Measurements from ENCODE around the gene MVD. TPM values are rescaled to one million over a fixed set of nuclear protein-coding genes. Genes with fewer than 3 reads are reported as not detected.

Gene MVD
- total RNA-seq, 6 experiments from 2014 or later = 10.2 to 57.1 (median 15.2) TPM

DNA sequence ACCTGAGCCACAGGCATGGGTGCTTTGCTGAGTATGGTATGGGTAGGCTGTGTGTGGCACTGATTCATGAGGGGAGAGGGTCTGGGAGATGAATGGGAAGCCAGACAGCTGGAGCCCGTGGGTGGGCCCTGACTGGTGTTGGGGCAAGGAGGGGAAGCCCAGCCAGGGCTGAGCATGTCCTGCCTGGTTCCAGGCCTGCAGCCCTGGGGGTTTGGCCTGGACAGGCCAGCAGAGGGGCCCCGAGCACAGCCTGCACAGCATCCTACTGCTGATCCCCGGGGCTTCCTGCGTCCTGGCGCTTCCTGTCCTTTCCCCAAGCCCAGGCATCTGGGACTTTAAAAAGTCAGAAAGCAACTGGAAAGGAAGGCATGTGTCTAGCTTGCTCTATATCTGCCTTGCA, 4.6 kb upstream of the MVD start:
- Histone ChIP-seq H3K9me3 (no peaks in the 10 kb centered on the region), H3K4me3 (no peak overlapping the region), H3K4me1 (peaks cover 0 to 18% (median 8%) of the 10 kb centered on the region in 4 donors), H3K36me3 (no peaks in the 10 kb centered on the region), H3K27me3 (no peaks in the 10 kb centered on the region), H3K27ac (no peak overlapping the region)
- peak in 1 of 3 donors; percentile 42 for DNase-seq
- intact Hi-C loops (cut with DNase I) = no loop called here
- no peak for TF ChIP-seq POLR2A (IDR thresholded peaks at IDR 0.05)
- TF ChIP-seq, protein P1, sequence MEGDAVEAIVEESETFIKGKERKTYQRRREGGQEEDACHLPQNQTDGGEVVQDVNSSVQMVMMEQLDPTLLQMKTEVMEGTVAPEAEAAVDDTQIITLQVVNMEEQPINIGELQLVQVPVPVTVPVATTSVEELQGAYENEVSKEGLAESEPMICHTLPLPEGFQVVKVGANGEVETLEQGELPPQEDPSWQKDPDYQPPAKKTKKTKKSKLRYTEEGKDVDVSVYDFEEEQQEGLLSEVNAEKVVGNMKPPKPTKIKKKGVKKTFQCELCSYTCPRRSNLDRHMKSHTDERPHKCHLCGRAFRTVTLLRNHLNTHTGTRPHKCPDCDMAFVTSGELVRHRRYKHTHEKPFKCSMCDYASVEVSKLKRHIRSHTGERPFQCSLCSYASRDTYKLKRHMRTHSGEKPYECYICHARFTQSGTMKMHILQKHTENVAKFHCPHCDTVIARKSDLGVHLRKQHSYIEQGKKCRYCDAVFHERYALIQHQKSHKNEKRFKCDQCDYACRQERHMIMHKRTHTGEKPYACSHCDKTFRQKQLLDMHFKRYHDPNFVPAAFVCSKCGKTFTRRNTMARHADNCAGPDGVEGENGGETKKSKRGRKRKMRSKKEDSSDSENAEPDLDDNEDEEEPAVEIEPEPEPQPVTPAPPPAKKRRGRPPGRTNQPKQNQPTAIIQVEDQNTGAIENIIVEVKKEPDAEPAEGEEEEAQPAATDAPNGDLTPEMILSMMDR (IDR thresholded peaks at IDR 0.05) = no peak
- 37% methylated on average over 2 of the region's 5 CpGs for WGBS (ENCODE audit: insufficient coverage, low coverage, low lambda C conversion rate, missing lambda C conversion rate)
- no peak for ATAC-seq

DNA sequence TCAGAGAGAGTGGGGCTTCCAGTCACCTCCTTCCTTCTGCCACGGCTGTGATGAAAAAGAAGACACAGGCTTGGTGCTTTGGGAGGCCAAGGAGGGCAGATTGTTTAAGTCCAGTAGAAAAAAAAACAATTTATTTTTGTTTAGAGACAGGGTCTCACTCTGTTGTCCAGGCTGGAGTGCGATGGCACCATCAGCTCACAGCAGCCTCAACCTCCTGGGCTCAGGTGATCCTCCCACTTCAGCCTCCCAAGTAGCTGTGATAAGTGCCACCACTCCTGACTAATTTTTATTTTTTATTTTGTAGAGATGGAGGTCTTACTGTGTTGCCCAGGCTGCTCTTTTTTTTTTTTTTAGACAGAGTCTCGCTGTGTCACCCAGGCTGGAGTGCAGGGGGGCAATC, 2.7 kb upstream of the MVD start:
- Histone ChIP-seq H3K36me3 (no peaks in the 10 kb centered on the region), H3K27me3 (no peaks in the 10 kb centered on the region), H3K4me3 (no peak overlapping the region), H3K4me1 (peaks cover 0 to 26% (median 8%) of the 10 kb centered on the region in 4 donors), H3K27ac (peak overlapping the region in 2 of 3 donors; percentile 66 to 89), H3K9me3 (no peaks in the 10 kb centered on the region)
- intact Hi-C loops (cut with DNase I) = no loop called here
- TF ChIP-seq, protein P1 (IDR thresholded peaks at IDR 0.05) = no peak
- no peak for TF ChIP-seq POLR2A (IDR thresholded peaks at IDR 0.05)
- 65% methylated on average over 2 of the region's 3 CpGs for WGBS (ENCODE audit: insufficient coverage, low coverage, low lambda C conversion rate, missing lambda C conversion rate)
- no peak for DNase-seq
- no peak for ATAC-seq

DNA sequence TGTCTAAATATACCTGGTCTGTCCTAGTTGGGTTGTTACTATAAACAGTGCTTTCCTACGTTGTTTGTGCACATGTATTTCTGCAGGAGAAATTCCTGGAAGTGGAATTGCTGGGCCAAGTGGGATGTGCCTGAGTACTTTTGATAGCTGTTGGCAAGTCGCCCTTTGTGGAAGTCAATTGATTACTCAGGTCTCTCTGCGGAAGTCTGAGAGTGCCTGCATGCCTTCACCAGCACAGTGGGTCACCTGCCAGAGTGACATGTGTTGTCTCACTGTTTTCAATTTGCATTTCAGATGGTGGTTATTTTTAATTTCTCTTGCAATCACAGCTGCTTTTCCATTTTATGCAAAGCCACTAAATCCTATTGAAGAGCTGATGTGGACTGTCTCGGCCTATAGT, 2.3 kb upstream of the MVD start:
- Histone ChIP-seq H3K27me3 (no peaks in the 10 kb centered on the region), H3K27ac (peak overlapping the region in 2 of 3 donors; percentile 66 to 89), H3K4me1 (peaks cover 0 to 26% (median 8%) of the 10 kb centered on the region in 4 donors), H3K9me3 (no peaks in the 10 kb centered on the region), H3K36me3 (no peaks in the 10 kb centered on the region), H3K4me3 (no peak overlapping the region)
- TF ChIP-seq POLR2A (IDR thresholded peaks at IDR 0.05) = no peak
- TF ChIP-seq, protein P1 (IDR thresholded peaks at IDR 0.05) = no peak
- intact Hi-C loops (cut with DNase I) = no loop called here
- peak; percentile 48 to 66 (median 61) for ATAC-seq
- 44% methylated on average over 2 of the region's 4 CpGs for WGBS (ENCODE audit: insufficient coverage, low coverage, low lambda C conversion rate, missing lambda C conversion rate)
- DNase-seq = peak in 2 of 3 donors; percentile 65 to 82

DNA sequence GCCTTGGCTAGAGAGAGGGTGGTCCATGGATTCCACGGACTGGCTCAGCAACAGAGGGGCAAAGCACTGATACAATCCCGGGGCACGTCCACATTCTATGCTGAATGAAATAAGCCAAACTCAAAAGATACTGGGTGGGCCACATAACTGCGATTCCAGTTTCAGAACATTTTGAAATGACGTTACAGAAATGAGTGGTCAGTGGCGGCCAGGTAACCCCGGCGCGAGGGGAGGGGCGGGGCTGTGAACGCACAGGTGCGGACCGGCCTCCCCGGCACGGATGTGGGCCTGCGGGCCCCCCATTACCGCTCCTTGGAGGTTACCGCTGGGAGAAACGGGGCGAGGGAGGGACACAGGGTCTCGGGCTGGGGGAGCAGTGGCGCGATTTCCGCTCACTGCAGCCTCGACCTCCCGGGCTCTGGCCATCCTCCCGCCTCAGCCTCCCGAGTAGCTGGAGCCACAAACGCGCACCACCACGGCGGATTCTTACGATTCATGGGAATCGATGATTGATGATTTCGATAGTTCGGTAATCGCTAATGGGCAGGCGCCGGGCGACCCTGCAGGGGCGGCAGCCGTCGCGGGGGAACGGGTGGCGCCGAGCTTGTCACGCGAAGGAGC, 559 bp downstream of the MVD start:
- WGBS (ENCODE audit: insufficient coverage, low coverage, low lambda C conversion rate, missing lambda C conversion rate) = under 1% methylated on average over 31 of the region's 49 CpGs
- Histone ChIP-seq H3K36me3 (peaks cover 0 to 6% (median 0%) of the 10 kb centered on the region in 4 donors), H3K27ac (peak overlapping the region; percentile 86 to 89 (median 88)), H3K9me3 (no peaks in the 10 kb centered on the region), H3K27me3 (no peaks in the 10 kb centered on the region), H3K4me1 (peaks cover 0 to 26% (median 8%) of the 10 kb centered on the region in 4 donors), H3K4me3 (peak overlapping the region; percentile 94 to 97 (median 94))
- ATAC-seq = no peak
- no peak for TF ChIP-seq POLR2A (IDR thresholded peaks at IDR 0.05)
- TF ChIP-seq, protein P1 (IDR thresholded peaks at IDR 0.05) = no peak
- DNase-seq = peak in 1 of 3 donors; percentile 57
- intact Hi-C loops (cut with DNase I) = no loop called here

Measured in right lobe of liver (tissue), 6 donors.